Activated CD8-positive, alpha-beta memory T cell treated with anti-CD3 and anti-CD28 coated beads, Interleukin-2, amount 10 ng/mL, durations not matched to agents 7 days and 5 days (primary cell): ENCODE measurements around the gene RABEP1. TPM values are rescaled to one million over a fixed set of nuclear protein-coding genes. Genes with fewer than 3 reads are reported as not detected.

Experiments used
- ATAC-seq: fragments of 150-1000 bp; cut with Tn5 transposase; one replicate; pipeline ENCODE4 v1.10.0; 2021; ENCODE audit warnings: moderate library complexity
- CTCF ChIA-PET: fragments of 350-600 bp; sonication (Branson Sonifier 250); formaldehyde crosslinking; loops from one replicate; lab custom pipeline; 2021; ENCODE audit warnings: antibody characterized with exemption; lab: Charles Lee
- DNase-seq: peaks from one replicate; pipeline ENCODE4 v3.0.0-alpha.2; 2020
- H3K27ac Mint-ChIP-seq: one replicate; pipeline ENCODE4 v1.8.0; 2021; ENCODE audit warnings: mild to moderate bottlenecking, mixed read lengths
- H3K27me3 Mint-ChIP-seq: one replicate; pipeline ENCODE4 v1.8.0; 2021; ENCODE audit warnings: mixed read lengths
- H3K36me3 Mint-ChIP-seq: one replicate; pipeline ENCODE4 v1.8.0; 2021; ENCODE audit warnings: mild to moderate bottlenecking, mixed read lengths
- H3K4me1 Mint-ChIP-seq: one replicate; pipeline ENCODE4 v1.8.0; 2021; ENCODE audit warnings: mixed read lengths
- H3K4me3 Mint-ChIP-seq: one replicate; pipeline ENCODE4 v1.8.0; 2021; ENCODE audit warnings: mild to moderate bottlenecking, moderate library complexity, mixed read lengths
- H3K9me3 Mint-ChIP-seq: one replicate; pipeline ENCODE4 v1.8.0; 2022; ENCODE audit warnings: low read depth, mixed read lengths
- total RNA-seq, 2 experiments: library from RNA; stranded (reverse); gene quantifications; one replicate each; pipeline ENCODE4 v1.2.3, GENCODE V29; 2021

The RABEP1 gene
- total RNA-seq, 2 experiments from 2014 or later: 35.1 to 38.0 TPM

DNA sequence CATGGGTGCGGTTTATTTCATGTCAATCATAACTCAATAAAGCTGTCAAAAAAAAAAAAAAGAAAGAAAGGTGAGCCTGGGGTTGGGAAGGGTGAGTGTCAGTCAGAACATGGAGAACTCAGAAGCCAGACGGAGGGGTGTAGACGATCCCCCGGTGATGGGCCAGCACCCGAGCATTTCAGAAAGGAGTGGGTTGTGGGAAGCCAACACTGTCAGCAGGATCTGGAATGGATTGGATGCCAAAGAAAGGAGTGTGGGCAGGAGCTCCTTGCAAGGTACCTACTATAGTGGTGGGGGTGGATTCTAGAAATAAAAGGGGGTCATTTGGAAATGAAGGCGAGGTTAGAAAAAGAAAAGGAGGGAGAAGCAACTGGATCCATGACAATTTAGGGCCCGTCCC lies 27.7 kb upstream of the RABEP1 start:
- DNase-seq (no peak), ATAC-seq (no peak)
- no peaks in the 10 kb centered on the region for H3K9me3 Mint-ChIP-seq
- no peaks in the 10 kb centered on the region for H3K27me3 Mint-ChIP-seq
- no peaks in the 10 kb centered on the region for H3K36me3 Mint-ChIP-seq
- CTCF ChIA-PET: interaction anchor here (1.0 kb wide), 1 partner anchor 185 kb away, joined by 3 read pairs; the partner anchor contains the start of gene C1QBP
- peaks cover 14% of the 10 kb centered on the region for H3K4me1 Mint-ChIP-seq
- H3K27ac Mint-ChIP-seq: no peak overlapping the region
- no peak overlapping the region for H3K4me3 Mint-ChIP-seq

DNA sequence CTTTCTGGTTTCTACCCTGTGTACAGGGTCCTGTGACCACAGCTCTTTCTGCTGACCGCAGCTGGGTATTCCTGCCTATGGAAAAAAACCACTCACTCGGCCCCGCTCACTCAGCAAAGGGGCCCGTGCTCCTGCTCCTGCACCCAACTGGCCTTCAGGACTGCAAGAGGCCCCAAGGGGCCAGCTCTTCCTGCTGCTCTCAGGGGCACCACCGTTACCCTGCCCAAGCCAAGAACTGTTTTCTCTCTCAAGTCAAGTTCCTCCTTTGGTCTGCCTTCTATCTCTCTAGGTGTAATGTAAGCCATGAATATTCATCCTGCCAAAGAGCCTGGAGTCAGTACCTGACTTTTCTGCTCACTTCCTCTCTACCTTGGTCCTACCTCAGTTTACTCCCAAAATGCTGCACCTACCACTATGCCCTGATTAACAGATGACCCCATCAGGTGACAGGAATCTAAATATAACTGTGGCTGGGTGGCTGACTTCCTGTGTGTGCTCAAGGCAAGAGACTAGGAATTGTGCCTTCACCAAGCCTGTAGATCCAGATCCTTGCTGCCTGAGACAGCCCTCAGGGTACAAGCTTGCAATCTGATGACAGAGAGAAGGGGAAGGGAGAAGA lies 27.1 kb upstream of the RABEP1 start:
- Mint-ChIP-seq H3K36me3 (no peaks in the 10 kb centered on the region), H3K9me3 (no peaks in the 10 kb centered on the region), H3K27me3 (no peaks in the 10 kb centered on the region), H3K4me3 (no peak overlapping the region), H3K27ac (peak overlapping the region; percentile 30), H3K4me1 (peaks cover 10% of the 10 kb centered on the region)
- ATAC-seq (no peak), DNase-seq (no peak)
- CTCF ChIA-PET: interaction anchor here (1.0 kb wide), 1 partner anchor 184 kb away, joined by 3 read pairs; the partner anchor contains the start of gene C1QBP

DNA sequence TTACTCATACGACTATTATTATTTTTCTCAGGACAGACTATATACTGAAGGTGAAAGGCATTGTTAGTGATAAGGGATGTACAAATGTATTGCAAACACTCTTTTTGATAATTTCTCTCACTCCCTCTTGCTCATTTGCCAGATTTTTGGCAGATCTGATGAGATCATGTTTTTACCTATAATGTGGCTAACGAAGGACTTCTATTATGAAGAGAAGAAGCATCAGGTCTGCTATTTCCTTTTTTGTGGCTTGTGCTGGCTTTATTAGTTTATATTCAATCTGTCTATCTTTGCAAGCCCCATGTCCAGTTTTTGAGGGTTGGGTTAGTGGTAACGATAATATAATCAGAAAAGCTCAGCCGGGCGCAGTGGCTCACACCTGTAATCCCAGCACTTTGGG lies 25.0 kb upstream of the RABEP1 start:
- no peaks in the 10 kb centered on the region for H3K27me3 Mint-ChIP-seq
- H3K4me3 Mint-ChIP-seq: no peak overlapping the region
- H3K36me3 Mint-ChIP-seq: no peaks in the 10 kb centered on the region
- H3K9me3 Mint-ChIP-seq: no peaks in the 10 kb centered on the region
- no peak for ATAC-seq
- DNase-seq: no peak
- CTCF ChIA-PET: interaction anchor here (0.6 to 1.4 kb wide), 3 partner anchors 9 to 60 kb away, joined by 3 read pairs; no protein-coding TSS in a partner anchor
- peaks cover 10% of the 10 kb centered on the region for H3K4me1 Mint-ChIP-seq
- no peak overlapping the region for H3K27ac Mint-ChIP-seq

DNA sequence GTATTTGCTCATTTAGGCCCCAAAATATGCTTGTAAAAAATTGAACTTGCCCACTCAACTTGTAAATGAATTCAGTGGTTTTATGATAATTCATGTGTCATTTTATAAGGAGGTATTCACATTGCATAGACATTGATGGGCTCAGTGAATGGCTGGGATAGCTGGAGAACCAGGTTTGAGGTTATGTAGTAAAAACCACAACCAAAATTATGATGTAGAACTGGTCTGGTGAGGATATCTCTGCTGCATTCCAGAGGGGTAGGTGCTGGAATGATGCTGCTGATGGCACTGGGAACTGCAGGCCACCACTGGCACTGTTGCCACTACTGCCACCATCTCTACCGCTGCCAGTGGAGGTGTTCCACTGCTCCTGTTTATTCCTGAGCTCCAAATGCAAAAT lies 21.5 kb upstream of the RABEP1 start:
- Mint-ChIP-seq H3K36me3 (no peaks in the 10 kb centered on the region), H3K4me3 (no peak overlapping the region), H3K27ac (no peak overlapping the region), H3K4me1 (peaks cover under 1% of the 10 kb centered on the region), H3K27me3 (no peaks in the 10 kb centered on the region), H3K9me3 (no peaks in the 10 kb centered on the region)
- CTCF ChIA-PET: no interaction called here
- ATAC-seq (no peak), DNase-seq (no peak)

DNA sequence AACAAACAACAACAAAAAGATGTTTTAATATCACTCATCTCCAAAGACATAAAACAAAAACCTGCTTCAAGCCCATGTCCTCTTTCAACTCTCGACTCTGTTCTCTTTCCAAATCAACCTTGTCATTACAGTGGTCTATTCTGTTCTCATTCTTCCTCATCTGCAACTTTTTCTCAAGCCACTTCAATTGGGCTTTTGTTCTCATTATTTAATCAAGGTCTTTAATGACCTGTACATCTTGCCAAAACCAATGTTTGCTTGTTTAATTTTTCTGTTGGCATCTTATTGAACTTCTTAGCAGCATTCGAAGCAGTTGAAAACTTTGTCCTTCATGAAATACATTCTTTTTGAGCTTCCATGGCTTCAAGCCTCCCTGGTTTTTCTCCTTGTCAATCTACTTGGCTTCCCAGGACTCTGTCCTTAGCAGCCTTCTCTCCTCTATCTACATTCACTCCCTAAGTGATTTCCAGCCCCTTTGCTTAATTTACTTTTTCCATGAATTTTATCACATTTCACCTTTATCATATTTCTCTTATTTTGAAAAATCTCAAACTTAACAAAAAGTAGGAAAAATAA lies 19.6 kb upstream of the RABEP1 start:
- H3K27me3 Mint-ChIP-seq: no peaks in the 10 kb centered on the region
- DNase-seq (no peak), ATAC-seq (no peak)
- H3K4me1 Mint-ChIP-seq: no peaks in the 10 kb centered on the region
- CTCF ChIA-PET: no interaction called here
- H3K9me3 Mint-ChIP-seq: no peaks in the 10 kb centered on the region
- H3K4me3 Mint-ChIP-seq: no peak overlapping the region
- no peaks in the 10 kb centered on the region for H3K36me3 Mint-ChIP-seq
- no peak overlapping the region for H3K27ac Mint-ChIP-seq

DNA sequence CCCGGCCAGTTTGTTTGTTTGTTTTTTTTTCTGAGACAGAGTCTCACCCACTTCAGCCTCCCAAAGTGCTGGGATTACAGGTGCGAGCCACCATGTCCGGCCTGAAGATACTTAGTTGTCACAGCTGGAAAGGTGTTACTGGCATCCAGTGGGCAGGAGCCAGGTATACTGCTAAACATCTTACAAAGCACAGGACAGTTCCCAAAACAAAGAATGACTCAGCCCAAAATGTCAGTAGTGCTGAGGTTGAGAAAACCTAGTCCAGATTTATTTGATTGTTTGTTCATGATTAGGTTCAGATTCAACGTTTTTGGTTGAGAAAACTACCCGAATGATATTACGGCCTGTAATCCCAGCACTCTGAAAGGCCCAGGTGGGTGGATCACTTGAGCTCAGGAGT lies 18.6 kb upstream of the RABEP1 start:
- no peak overlapping the region for H3K4me3 Mint-ChIP-seq
- CTCF ChIA-PET: no interaction called here
- ATAC-seq (no peak), DNase-seq (no peak)
- no peaks in the 10 kb centered on the region for H3K36me3 Mint-ChIP-seq
- H3K27me3 Mint-ChIP-seq: no peaks in the 10 kb centered on the region
- H3K27ac Mint-ChIP-seq: no peak overlapping the region
- H3K4me1 Mint-ChIP-seq: no peaks in the 10 kb centered on the region
- H3K9me3 Mint-ChIP-seq: no peaks in the 10 kb centered on the region

DNA sequence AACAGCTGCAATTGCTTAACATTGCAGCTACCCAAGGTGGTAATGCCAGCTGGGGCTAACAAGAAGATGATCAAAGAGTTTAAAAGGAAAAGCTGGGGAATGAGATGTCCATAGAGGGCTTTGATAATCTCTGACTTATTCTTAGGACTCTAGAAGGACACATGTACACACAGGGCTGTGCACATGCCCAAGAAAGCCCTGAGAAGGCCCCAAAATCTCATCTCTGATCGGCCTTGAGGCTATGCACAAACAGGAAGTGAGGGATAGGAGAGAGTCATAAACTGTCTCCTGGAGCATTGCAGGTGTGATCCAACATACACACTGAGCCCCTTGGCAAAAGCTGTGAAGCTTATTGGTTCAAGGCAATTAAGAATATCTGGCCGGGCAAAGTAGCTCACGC lies 17.2 kb upstream of the RABEP1 start:
- H3K4me3 Mint-ChIP-seq: no peak overlapping the region
- CTCF ChIA-PET: no interaction called here
- ATAC-seq: no peak

DNA sequence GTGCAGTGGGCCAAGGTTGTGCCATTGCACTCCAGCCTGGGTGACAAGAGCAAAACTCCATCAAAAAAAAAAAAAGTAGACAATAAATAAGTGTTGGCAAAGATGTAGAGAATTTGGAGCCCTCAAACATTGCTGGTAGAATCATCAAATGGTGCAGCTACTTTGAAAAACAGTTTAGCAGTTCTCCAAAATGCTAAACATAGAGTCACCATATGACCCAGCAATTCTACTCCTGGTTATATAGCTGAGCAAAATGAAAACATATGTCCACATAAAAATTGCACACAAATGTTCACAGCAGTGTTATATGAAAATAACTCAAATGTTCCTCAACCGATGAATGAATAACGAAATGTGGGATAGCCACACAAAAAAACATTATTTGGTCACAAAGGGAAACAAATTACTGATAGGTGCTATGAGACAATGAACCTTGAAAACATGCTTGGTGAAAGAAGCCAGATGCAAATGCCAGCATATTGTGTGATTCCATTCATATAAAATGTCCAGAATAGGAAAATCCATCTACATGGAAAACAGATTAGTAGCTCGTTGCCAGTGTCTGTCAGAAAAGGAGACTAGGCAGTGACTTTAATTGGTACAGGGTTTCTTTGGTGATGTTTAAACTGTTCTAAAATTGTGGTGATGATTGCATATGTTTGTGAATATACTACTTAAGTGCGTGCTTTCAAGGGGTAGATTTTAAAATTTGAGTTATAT lies 12.7 kb upstream of the RABEP1 start:
- Mint-ChIP-seq H3K9me3 (no peaks in the 10 kb centered on the region), H3K27me3 (peaks cover 7% of the 10 kb centered on the region), H3K36me3 (no peaks in the 10 kb centered on the region), H3K4me3 (no peak overlapping the region), H3K4me1 (peaks cover 11% of the 10 kb centered on the region), H3K27ac (no peak overlapping the region)
- no peak for DNase-seq
- ATAC-seq: no peak
- CTCF ChIA-PET: interaction anchor here (0.6 kb wide), 1 partner anchor 1511 kb away, joined by 3 read pairs; no protein-coding TSS in a partner anchor

More for the DNA sequence above, 17.2 kb upstream of the RABEP1 start:
- no peak for DNase-seq
- Mint-ChIP-seq H3K27ac (no peak overlapping the region), H3K36me3 (no peaks in the 10 kb centered on the region), H3K9me3 (no peaks in the 10 kb centered on the region), H3K27me3 (peaks cover 4% of the 10 kb centered on the region), H3K4me1 (no peaks in the 10 kb centered on the region)

DNA sequence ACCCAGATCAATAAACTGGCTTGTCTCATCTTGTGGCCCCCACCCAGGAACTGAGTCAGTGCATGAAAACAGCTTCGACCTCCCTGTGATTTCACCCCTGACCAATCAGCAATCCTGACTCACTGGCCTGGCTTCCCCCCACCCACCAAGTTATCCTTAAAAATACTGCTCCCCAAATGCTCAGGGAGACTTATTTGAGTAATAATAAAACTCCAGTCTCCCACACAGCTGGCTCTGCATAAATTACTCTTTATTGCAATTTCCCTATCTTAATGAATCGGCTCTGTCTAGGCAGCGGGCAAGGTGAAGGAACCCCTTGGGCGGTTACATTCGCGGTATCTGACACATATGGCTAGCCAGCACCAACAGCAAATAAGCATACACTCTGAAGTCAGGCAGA lies 9.8 kb upstream of the RABEP1 start:
- no peak for DNase-seq
- no peak overlapping the region for H3K4me3 Mint-ChIP-seq
- no peak overlapping the region for H3K27ac Mint-ChIP-seq
- H3K9me3 Mint-ChIP-seq: no peaks in the 10 kb centered on the region
- peaks cover 11% of the 10 kb centered on the region for H3K4me1 Mint-ChIP-seq
- CTCF ChIA-PET: no interaction called here
- no peaks in the 10 kb centered on the region for H3K36me3 Mint-ChIP-seq
- ATAC-seq: no peak
- peaks cover 7% of the 10 kb centered on the region for H3K27me3 Mint-ChIP-seq

DNA sequence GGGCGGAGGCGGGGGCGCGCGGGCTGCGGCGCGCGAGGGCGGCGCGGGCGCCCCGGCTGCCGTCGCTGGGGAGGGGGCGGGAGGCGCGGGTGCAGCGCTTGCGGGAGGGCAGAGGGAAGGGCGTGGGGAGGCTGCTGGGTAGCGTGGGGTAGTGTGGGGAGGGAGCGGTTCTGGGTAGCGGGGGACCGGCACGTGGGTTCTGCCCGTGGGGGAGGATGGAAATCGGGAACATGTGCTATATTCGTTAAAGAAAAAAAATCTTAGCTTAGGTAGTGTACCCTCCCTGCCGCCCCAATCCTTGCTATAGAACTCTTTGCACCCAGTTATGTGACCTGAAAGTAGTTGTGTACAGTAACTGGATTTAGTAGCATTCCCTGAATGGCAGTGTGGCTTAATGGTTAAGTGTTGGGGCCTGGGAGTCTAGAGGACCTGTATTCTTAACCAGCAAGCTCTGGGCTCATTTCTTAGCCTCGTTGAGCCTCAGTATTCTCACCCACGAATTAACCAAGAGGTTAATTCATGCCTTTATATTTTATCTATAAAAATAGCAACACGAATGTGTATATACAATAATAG lies 646 bp downstream of the RABEP1 start:
- peaks cover 30% of the 10 kb centered on the region for H3K4me1 Mint-ChIP-seq
- peak overlapping the region; percentile 83 for H3K4me3 Mint-ChIP-seq
- no peak for ATAC-seq
- no peaks in the 10 kb centered on the region for H3K27me3 Mint-ChIP-seq
- DNase-seq: peak; percentile 51
- peak overlapping the region; percentile 85 for H3K27ac Mint-ChIP-seq
- H3K36me3 Mint-ChIP-seq: peaks cover 8% of the 10 kb centered on the region
- H3K9me3 Mint-ChIP-seq: no peaks in the 10 kb centered on the region
- CTCF ChIA-PET: interaction anchor here (0.6 to 3.1 kb wide), 4 partner anchors 25 to 156 kb away, joined by 3 to 13 read pairs (median 4); partner anchors contain the start of gene C1QBP

DNA sequence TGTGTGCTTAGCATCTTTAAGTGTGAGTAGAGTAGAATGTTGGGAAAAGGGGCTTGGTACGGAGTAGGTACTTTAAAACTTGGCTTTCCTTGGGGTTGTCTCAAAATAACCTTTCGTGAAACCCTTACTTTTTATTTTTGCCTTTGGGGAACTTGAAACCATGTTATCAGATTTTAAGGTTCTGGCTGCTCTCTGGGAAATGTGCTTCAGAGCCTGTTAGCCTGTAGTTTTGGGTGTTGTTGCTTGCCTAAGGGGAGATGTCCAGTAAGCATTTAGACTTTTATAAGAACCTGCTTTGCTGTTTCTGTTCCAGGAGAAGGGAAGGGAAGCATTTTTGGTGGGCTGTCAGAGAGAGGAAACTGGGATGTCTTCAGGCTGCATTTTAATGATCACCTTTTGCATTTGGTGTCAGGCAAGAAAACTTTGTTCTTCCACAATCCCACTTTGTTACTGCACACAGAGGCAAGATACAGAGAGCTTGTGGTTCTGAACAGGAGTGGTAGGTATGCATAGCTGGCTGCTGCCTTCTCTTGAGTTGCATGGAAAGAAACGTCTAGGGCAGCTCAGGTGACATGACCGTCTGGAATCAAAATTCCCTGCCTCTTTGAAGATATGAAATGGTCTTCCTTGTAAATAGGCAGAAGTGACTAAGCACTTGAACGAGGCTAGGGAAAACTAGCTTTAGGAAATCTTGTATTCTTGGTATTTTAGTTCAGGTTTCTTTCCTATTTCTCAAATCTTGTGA lies 1.7 kb downstream of the RABEP1 start:
- DNase-seq (no peak), ATAC-seq (no peak)
- Mint-ChIP-seq H3K4me1 (peaks cover 30% of the 10 kb centered on the region), H3K36me3 (peaks cover 8% of the 10 kb centered on the region), H3K9me3 (no peaks in the 10 kb centered on the region), H3K27me3 (no peaks in the 10 kb centered on the region), H3K27ac (peak overlapping the region; percentile 8), H3K4me3 (peak overlapping the region; percentile 83)
- CTCF ChIA-PET: interaction anchor here (1.0 to 3.1 kb wide), 2 partner anchors 24 to 155 kb away, joined by 4 to 13 read pairs; partner anchors contain the start of gene C1QBP

DNA sequence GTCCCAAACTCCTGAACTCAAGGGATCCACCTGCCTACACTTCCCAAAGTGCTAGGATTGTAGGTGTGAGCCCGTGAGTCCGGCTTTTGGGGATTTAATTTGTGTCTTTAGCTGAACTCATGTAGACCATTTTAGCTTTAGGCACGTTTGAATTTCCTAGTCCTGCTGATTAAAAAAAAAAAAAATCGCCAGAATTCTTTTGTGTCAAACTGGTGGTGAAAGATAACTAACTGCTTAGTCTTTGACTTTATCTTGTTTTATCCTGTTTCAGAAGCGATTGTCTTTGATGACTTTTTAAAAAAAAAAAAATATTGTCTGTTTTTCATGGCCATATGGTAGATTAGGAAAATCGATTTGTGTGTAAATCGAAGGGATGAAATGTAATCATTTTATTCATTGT lies 2.6 kb downstream of the RABEP1 start:
- Mint-ChIP-seq H3K27me3 (no peaks in the 10 kb centered on the region), H3K4me1 (peaks cover 36% of the 10 kb centered on the region), H3K4me3 (no peak overlapping the region), H3K27ac (no peak overlapping the region), H3K36me3 (peaks cover 8% of the 10 kb centered on the region), H3K9me3 (no peaks in the 10 kb centered on the region)
- DNase-seq (no peak), ATAC-seq (no peak)
- CTCF ChIA-PET: no interaction called here

DNA sequence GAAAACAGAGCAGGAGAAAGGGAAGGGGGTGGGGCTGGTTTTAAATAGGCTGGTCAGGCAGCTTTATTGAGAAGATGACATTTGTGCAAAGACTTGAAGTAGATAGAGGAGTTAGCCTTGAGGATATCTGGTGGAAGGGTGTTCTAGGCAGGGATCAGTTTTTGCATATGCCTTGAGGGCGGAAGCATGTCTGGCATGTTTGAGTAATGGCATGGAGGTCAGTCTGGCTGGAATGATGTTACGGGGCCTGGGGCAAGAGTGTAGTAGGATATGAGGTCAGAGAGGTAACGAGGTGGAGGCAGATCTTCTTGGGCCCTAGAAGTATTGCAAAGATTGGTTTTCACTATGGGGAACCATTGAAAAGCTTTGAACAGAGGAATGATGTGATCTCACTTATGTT lies 4.8 kb downstream of the RABEP1 start:
- Mint-ChIP-seq H3K36me3 (peaks cover 13% of the 10 kb centered on the region), H3K9me3 (no peaks in the 10 kb centered on the region), H3K4me3 (no peak overlapping the region), H3K27me3 (no peaks in the 10 kb centered on the region), H3K27ac (no peak overlapping the region), H3K4me1 (peaks cover 30% of the 10 kb centered on the region)
- CTCF ChIA-PET: no interaction called here
- ATAC-seq (no peak), DNase-seq (no peak)
